Keratinocyte (primary cell): ENCODE measurements around the gene B4GALNT4. TPM values are rescaled to one million over a fixed set of nuclear protein-coding genes. Genes with fewer than 3 reads are reported as not detected.

ENCODE experiments used
- DNase-seq: peaks from one replicate; pipeline ENCODE4 v3.0.0-alpha.2; 2011; ENCODE audit warnings: low read depth, missing footprints, low spot score
- FAIRE-seq: peaks from 2 replicates; lab custom pipeline; 2011; peaks lifted over from hg19 to GRCh38; lab: Jason Lieb, UNC
- H2AFZ ChIP-seq: 2 replicates; pipeline ENCODE4 v1.6.0; 2012; ENCODE audit warnings: low read length, control low read depth, inconsistent platforms; ENCODE audit not compliant: control insufficient read depth
- H3K27ac ChIP-seq: 2 replicates; pipeline ENCODE4 v1.5.1; 2011; ENCODE audit warnings: low read length; ENCODE audit not compliant: control insufficient read depth, insufficient read depth
- H3K27me3 ChIP-seq: 3 replicates; pipeline ENCODE4 v1.6.0; 2011; ENCODE audit warnings: low read length; ENCODE audit not compliant: control insufficient read depth, insufficient read depth; ENCODE audit errors: extremely low read depth
- H3K36me3 ChIP-seq, 2 experiments: 2 replicates in 1 of 2; 3 replicates in 1 of 2; pipeline ENCODE4 v1.5.1; 2011; ENCODE audit warnings: low read length in 2 of 2, mild to moderate bottlenecking in 1 of 2; ENCODE audit not compliant: control insufficient read depth in 2 of 2, insufficient read depth in 2 of 2; ENCODE audit errors: extremely low read depth in 1 of 2
- H3K4me1 ChIP-seq: 3 replicates; pipeline ENCODE4 v1.5.1; 2011; ENCODE audit warnings: low read length; ENCODE audit not compliant: control insufficient read depth, insufficient read depth; ENCODE audit errors: extremely low read depth
- H3K4me2 ChIP-seq: 3 replicates; pipeline ENCODE4 v1.6.0; 2011; ENCODE audit warnings: low read depth, low read length; ENCODE audit not compliant: control insufficient read depth, insufficient read depth; ENCODE audit errors: extremely low read depth
- H3K4me3 ChIP-seq, 3 experiments: fragments of 200-600 bp in 1 of 3; sonication (generic) in 1 of 3; 2 replicates in 2 of 3; 3 replicates in 1 of 3; pipeline ENCODE4 v1.5.1; 2011 to 2016; ENCODE audit warnings: low read length in 3 of 3, mild to moderate bottlenecking in 3 of 3, control low read depth in 2 of 3, inconsistent platforms in 1 of 3, low read depth in 1 of 3, mixed read lengths in 1 of 3, mixed run types in 1 of 3, moderate library complexity in 1 of 3; ENCODE audit not compliant: control insufficient read depth in 2 of 3, insufficient read depth in 2 of 3; ENCODE audit errors: extremely low read depth in 1 of 3
- H3K79me2 ChIP-seq: 2 replicates; pipeline ENCODE4 v1.6.0; 2012; ENCODE audit warnings: low read length; ENCODE audit not compliant: control insufficient read depth, insufficient read depth
- H3K9ac ChIP-seq: 3 replicates; pipeline ENCODE4 v1.6.0; 2011; ENCODE audit warnings: low read length; ENCODE audit not compliant: control insufficient read depth, insufficient read depth; ENCODE audit errors: extremely low read depth
- H3K9me1 ChIP-seq: 3 replicates; pipeline ENCODE4 v1.6.0; 2011; ENCODE audit warnings: low read length; ENCODE audit not compliant: control insufficient read depth, insufficient read depth; ENCODE audit errors: extremely low read depth
- H3K9me3 ChIP-seq: 2 replicates; pipeline ENCODE4 v1.5.1; 2012; ENCODE audit warnings: low read depth, low read length; ENCODE audit not compliant: control insufficient read depth
- H4K20me1 ChIP-seq: 3 replicates; pipeline ENCODE4 v1.6.0; 2011; ENCODE audit warnings: low read length; ENCODE audit not compliant: control insufficient read depth, insufficient read depth; ENCODE audit errors: extremely low read depth
- EZH2 ChIP-seq: IDR thresholded peaks from one replicate; pipeline ENCODE4 v1.6.1; 2012; ENCODE audit warnings: inconsistent platforms, mild to moderate bottlenecking, low read length, moderate library complexity
- dilution Hi-C: fragments of 300-500 bp; cut with MboI; formaldehyde crosslinking; loops from one replicate; pipeline ENCODE4 v1.7.0; 2020; ENCODE audit warnings: low sequenced_read_pairs; ENCODE audit not compliant: extremely low pct_ligation_motif_present
- polyA plus RNA-seq, 5 experiments: library from polyadenylated mRNA; depleted of rRNA in 3 of 5; stranded (reverse) in 3 of 5; stranded (forward) in 1 of 5; unstranded in 1 of 5; fragments of >200 nt; gene quantifications; 1 replicate in 1 of 5; 2 replicates in 3 of 5; 3 replicates in 1 of 5; pipeline versions ENCODE4 v1.2.1 to v1.2.3, GENCODE V29; 2011 to 2012; ENCODE audit warnings: missing spikeins in 2 of 5, low read depth in 1 of 5, low replicate concordance in 1 of 5
- TF ChIP-seq, protein P1 (sequence below), 3 experiments: IDR thresholded peaks in 1 of 3; conservative IDR thresholded peaks in 1 of 3; optimal IDR thresholded peaks in 1 of 3; 2 replicates in 2 of 3; 3 replicates in 1 of 3; pipeline versions ENCODE3 to v1.5.1; 2011; ENCODE audit warnings: low read length in 3 of 3, mild to moderate bottlenecking in 3 of 3, moderate library complexity in 2 of 3, control low read depth in 1 of 3, inconsistent platforms in 1 of 3; ENCODE audit not compliant: insufficient read depth in 2 of 3; ENCODE audit errors: extremely low read depth in 1 of 3

B4GALNT4 gene
- polyA plus RNA-seq, 1 donor (not counting 4 experiments of a cell fraction or from before 2014, with no cell fraction given), result 7.3 TPM

- Histone ChIP-seq H3K9ac (no peak overlapping the region), H3K4me1 (no peaks in the 10 kb centered on the region), H3K27ac (no peak overlapping the region), H2AFZ (no peak overlapping the region), H3K4me3 (no peak overlapping the region), H3K79me2 (no peaks in the 10 kb centered on the region), H3K4me2 (no peak overlapping the region), H4K20me1 (peaks cover 4% of the 10 kb centered on the region), H3K36me3 (peaks cover 0 to 2% of the 10 kb centered on the region in 2 experiments), H3K9me1 (no peaks in the 10 kb centered on the region), H3K9me3 (no peaks in the 10 kb centered on the region), H3K27me3 (no peaks in the 10 kb centered on the region)
- DNase-seq, result no peak
- FAIRE-seq, result no peak
- TF ChIP-seq EZH2, result no peak
- TF ChIP-seq, protein P1, sequence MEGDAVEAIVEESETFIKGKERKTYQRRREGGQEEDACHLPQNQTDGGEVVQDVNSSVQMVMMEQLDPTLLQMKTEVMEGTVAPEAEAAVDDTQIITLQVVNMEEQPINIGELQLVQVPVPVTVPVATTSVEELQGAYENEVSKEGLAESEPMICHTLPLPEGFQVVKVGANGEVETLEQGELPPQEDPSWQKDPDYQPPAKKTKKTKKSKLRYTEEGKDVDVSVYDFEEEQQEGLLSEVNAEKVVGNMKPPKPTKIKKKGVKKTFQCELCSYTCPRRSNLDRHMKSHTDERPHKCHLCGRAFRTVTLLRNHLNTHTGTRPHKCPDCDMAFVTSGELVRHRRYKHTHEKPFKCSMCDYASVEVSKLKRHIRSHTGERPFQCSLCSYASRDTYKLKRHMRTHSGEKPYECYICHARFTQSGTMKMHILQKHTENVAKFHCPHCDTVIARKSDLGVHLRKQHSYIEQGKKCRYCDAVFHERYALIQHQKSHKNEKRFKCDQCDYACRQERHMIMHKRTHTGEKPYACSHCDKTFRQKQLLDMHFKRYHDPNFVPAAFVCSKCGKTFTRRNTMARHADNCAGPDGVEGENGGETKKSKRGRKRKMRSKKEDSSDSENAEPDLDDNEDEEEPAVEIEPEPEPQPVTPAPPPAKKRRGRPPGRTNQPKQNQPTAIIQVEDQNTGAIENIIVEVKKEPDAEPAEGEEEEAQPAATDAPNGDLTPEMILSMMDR (optimal IDR thresholded peaks at IDR 0.05 in 1 of 3, IDR thresholded peaks at IDR 0.05 in 1 of 3, conservative IDR thresholded peaks at IDR 0.05 in 1 of 3; ENCODE audit: extremely low read depth in 1 of 3, insufficient read depth in 2 of 3, low read length in 3 of 3), result no peak
- dilution Hi-C loops, result no loop called here
Observed at GRCh38 chr11:379205-380094, 10.2 kb downstream of the B4GALNT4 start.

DNA sequence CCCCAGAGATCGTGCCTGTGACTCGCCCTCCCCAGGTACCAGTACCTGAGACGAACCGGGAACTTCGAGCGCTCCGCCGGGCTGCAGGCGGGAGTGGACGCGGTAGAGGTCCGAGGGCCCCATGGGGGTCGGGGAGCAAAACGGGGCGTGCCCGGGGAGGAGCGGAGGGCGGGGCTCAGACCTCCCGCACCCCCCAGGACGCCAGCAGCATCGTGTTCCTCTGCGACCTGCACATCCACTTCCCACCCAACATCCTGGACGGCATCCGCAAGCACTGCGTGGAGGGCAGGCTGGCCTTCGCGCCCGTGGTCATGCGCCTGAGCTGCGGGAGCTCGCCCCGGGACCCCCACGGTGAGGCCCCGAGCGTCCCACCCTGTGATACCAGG, 10.8 kb downstream of the B4GALNT4 start:
- FAIRE-seq (no peak), DNase-seq (no peak)
- H3K27ac ChIP-seq, result no peak overlapping the region
- H3K4me3 ChIP-seq, result no peak overlapping the region
- no peaks in the 10 kb centered on the region for H3K79me2 ChIP-seq
- no peaks in the 10 kb centered on the region for H3K9me1 ChIP-seq
- TF ChIP-seq EZH2, result no peak
- TF ChIP-seq, protein P1 (optimal IDR thresholded peaks at IDR 0.05 in 1 of 3, IDR thresholded peaks at IDR 0.05 in 1 of 3, conservative IDR thresholded peaks at IDR 0.05 in 1 of 3; ENCODE audit: extremely low read depth in 1 of 3, insufficient read depth in 2 of 3, low read length in 3 of 3), result no peak
- no peak overlapping the region for H3K9ac ChIP-seq
- no peaks in the 10 kb centered on the region for H3K27me3 ChIP-seq
- no peak overlapping the region for H2AFZ ChIP-seq
- H3K9me3 ChIP-seq, result no peaks in the 10 kb centered on the region
- peaks cover 0 to 2% of the 10 kb centered on the region in 2 experiments for H3K36me3 ChIP-seq
- H4K20me1 ChIP-seq, result peaks cover 4% of the 10 kb centered on the region
- dilution Hi-C loops, result no loop called here
- H3K4me1 ChIP-seq, result no peaks in the 10 kb centered on the region
- no peak overlapping the region for H3K4me2 ChIP-seq
